ENCODE results near the gene GYS2. TPM values are rescaled to one million over a fixed set of nuclear protein-coding genes. Genes with fewer than 3 reads are reported as not detected.

Gene GYS2
- total and polyA plus RNA-seq, 2 experiments from 2014 or later: 0.16 to 0.27 TPM

DNA sequence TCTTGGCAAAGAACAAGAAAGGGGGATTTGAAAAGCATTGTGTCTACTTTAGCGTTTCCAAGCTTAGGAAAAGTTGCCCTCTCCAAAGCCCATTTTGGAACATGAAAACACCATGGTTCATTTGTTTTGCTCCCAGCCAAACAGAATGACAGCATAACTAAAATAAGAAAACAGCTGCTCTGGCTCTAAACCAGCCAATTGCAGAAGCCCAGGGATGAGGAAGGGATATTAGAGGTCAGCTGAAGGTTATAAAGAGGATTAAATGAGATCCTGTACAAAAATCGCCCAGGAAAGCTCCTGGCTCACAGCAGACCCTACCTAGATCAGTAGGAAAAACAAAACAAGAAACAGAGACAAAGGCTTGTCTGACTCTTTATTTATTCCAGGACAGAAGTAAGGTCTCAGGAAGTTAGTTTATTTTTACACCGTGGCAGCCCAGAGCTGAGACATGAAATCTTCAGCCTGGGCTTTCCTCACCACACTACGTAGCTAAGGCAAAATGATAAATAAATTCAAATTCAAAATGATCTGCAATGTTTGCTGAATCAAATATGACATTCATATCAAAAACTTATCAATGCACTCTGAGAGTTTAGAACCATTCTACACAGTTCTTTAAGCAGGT lies 52.7 kb downstream of the GYS2 start:
- H3K9me3 ChIP-seq (ENCODE audit: low read depth): no peaks in the 10 kb centered on the region
- TF ChIP-seq EZH2 (IDR thresholded peaks at IDR 0.05; ENCODE audit: borderline replicate concordance): no peak
- no peak for TF ChIP-seq EZH2phosphoT487 (IDR thresholded peaks at IDR 0.05; ENCODE audit: low read depth, severe bottlenecking, unreplicated experiment)
- no peak for TF ChIP-seq CTCF (IDR thresholded peaks at IDR 0.05; ENCODE audit: poor library complexity)
- no peaks in the 10 kb centered on the region for H4K20me1 ChIP-seq (ENCODE audit: insufficient read depth, poor library complexity, severe bottlenecking)
- no peaks in the 10 kb centered on the region for H3K9me2 ChIP-seq (replicated peaks; ENCODE audit: insufficient read depth)
- no peak overlapping the region for H2AFZ ChIP-seq
- H3K79me2 ChIP-seq: no peaks in the 10 kb centered on the region
- no peak overlapping the region for H3K4me2 ChIP-seq
- no peak overlapping the region for H3K27ac ChIP-seq
- no peaks in the 10 kb centered on the region for H3K36me3 ChIP-seq (replicated peaks; ENCODE audit: insufficient read depth, low read depth)
- no peak for DNase-seq (ENCODE audit: low spot score)
- H3K4me3 ChIP-seq: no peak overlapping the region
- no peaks in the 10 kb centered on the region for H3K4me1 ChIP-seq (ENCODE audit: insufficient read depth)
- 53% methylated on average over 4 of the region's 4 CpGs for WGBS (ENCODE audit: low lambda C conversion rate, missing lambda C conversion rate)
- H3K27me3 ChIP-seq: no peaks in the 10 kb centered on the region

- Histone ChIP-seq H3K4me1 (ENCODE audit: insufficient read depth) (no peaks in the 10 kb centered on the region), H2AFZ (no peak overlapping the region), H3K27ac (no peak overlapping the region), H3K4me2 (no peak overlapping the region), H3K9me3 (ENCODE audit: low read depth) (no peaks in the 10 kb centered on the region), H3K27me3 (no peaks in the 10 kb centered on the region), H3K9me2 (replicated peaks; ENCODE audit: insufficient read depth) (no peaks in the 10 kb centered on the region), H3K79me2 (no peaks in the 10 kb centered on the region), H3K36me3 (replicated peaks; ENCODE audit: insufficient read depth, low read depth) (no peaks in the 10 kb centered on the region), H3K4me3 (no peak overlapping the region), H4K20me1 (ENCODE audit: insufficient read depth, poor library complexity, severe bottlenecking) (no peaks in the 10 kb centered on the region)
- TF ChIP-seq CTCF (IDR thresholded peaks at IDR 0.05; ENCODE audit: poor library complexity) (no peak), EZH2phosphoT487 (IDR thresholded peaks at IDR 0.05; ENCODE audit: low read depth, severe bottlenecking, unreplicated experiment) (no peak), EZH2 (IDR thresholded peaks at IDR 0.05; ENCODE audit: borderline replicate concordance) (no peak)
- WGBS (ENCODE audit: low lambda C conversion rate, missing lambda C conversion rate): 59% methylated on average over 1 of the region's 1 CpG
- DNase-seq (ENCODE audit: low spot score): no peak
Observed at GRCh38 chr12:21547437-21547836, 57.2 kb downstream of the GYS2 start.

DNA sequence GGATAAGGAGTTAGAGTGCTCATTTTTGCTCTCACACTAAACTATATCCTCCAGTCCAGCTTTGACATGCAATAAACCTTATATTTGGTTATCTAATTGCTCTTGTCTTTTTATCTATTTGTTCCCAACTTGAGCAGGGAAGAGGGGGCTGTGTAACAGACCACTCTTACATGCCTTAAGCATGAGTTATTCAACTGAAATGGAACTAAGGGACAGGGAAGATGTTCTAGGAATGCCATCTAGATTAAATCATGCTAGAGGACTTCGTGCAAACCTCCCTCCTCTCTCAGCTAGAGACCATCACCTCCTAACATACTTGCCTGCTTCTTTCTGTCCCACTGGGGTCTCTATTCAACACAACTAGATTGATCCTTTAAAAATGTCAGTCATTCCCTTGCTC lies 57.9 kb downstream of the GYS2 start:
- 0% methylated on average over 1 of the region's 1 CpG for WGBS (ENCODE audit: low lambda C conversion rate, missing lambda C conversion rate)
- Histone ChIP-seq H2AFZ (no peak overlapping the region), H3K9me3 (ENCODE audit: low read depth) (no peaks in the 10 kb centered on the region), H3K27ac (no peak overlapping the region), H3K4me1 (ENCODE audit: insufficient read depth) (no peaks in the 10 kb centered on the region), H3K79me2 (no peaks in the 10 kb centered on the region), H3K9me2 (replicated peaks; ENCODE audit: insufficient read depth) (no peaks in the 10 kb centered on the region), H4K20me1 (ENCODE audit: insufficient read depth, poor library complexity, severe bottlenecking) (no peaks in the 10 kb centered on the region), H3K27me3 (no peaks in the 10 kb centered on the region), H3K4me3 (no peak overlapping the region), H3K36me3 (replicated peaks; ENCODE audit: insufficient read depth, low read depth) (no peaks in the 10 kb centered on the region), H3K4me2 (no peak overlapping the region)
- DNase-seq (ENCODE audit: low spot score): no peak
- no peak for TF ChIP-seq EZH2 (IDR thresholded peaks at IDR 0.05; ENCODE audit: borderline replicate concordance)
- TF ChIP-seq CTCF (IDR thresholded peaks at IDR 0.05; ENCODE audit: poor library complexity): no peak
- TF ChIP-seq EZH2phosphoT487 (IDR thresholded peaks at IDR 0.05; ENCODE audit: low read depth, severe bottlenecking, unreplicated experiment): no peak
